IPS-18c (cell line): ENCODE data around the gene KPNA6.

Experiments used
- H3K4me3 ChIP-seq: 2 replicates; pipeline ENCODE4 v1.7.0; 2013; ENCODE audit warnings: low read depth, mild to moderate bottlenecking, low read length, moderate library complexity; ENCODE audit not compliant: insufficient read depth
- H3K9me3 ChIP-seq: one replicate; pipeline ENCODE4 v1.6.1; 2013; ENCODE audit warnings: mild to moderate bottlenecking, low read length, moderate library complexity; ENCODE audit not compliant: control insufficient read depth, insufficient read depth

KPNA6 gene

GRCh38 chr1:32197074-32197473 is 89.2 kb downstream of the KPNA6 start:
- Histone ChIP-seq H3K9me3 (no peaks in the 10 kb centered on the region), H3K4me3 (no peak overlapping the region)

DNA sequence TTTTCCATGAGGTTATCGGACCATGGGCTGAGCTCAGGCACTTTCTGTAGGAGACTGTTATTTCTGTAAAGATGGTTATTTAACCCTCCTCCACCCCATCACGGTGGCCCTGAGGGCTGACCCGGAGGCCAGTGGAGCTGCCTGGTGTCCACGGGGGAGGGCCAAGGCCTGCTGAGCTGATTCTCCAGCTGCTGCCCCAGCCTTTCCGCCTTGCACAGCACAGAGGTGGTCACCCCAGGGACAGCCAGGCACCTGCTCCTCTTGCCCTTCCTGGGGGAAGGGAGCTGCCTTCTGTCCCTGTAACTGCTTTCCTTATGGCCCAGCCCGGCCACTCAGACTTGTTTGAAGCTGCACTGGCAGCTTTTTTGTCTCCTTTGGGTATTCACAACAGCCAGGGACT is 90.0 kb downstream of the KPNA6 start:
- H3K9me3 ChIP-seq = no peaks in the 10 kb centered on the region
- H3K4me3 ChIP-seq = no peak overlapping the region

GRCh38 chr1:32198237-32199042 is 90.6 kb downstream of the KPNA6 start:
- Histone ChIP-seq H3K4me3 (no peak overlapping the region), H3K9me3 (no peaks in the 10 kb centered on the region)

DNA sequence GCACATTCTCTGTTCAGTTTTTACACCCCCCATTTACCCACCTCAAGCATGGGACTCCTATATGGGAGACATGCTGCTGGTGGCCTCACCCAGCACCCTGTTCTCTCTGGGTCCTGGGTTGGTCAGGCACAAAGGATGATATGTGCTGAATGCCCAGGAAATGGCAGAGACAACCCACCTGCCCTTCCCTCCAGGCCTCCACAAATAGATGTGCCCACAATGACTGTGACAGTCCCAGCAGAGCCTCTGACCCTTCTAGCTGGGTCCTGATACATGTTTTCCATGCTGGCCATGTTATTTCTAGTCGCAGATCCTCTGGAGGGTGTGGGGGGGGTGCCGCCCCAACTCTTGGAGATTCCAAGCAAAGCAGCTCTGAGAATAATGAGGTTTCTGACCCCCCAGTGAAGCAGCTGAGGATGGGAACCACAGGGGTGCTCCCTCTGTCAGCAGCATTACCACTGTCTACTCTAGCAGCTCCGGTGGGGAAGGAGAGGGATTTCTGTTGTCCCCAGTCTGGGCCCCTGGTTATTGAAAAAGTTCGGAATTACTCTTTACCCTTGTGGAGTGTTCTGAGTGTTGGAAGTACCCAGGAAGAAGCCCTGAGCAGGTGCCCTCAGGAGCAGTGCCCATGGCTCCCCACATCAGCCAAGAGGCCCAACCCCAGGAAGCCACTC is 91.3 kb downstream of the KPNA6 start:
- 0 out of 2 replicates have a peak overlapping the region, but pooled peaks have one; percentile 34 for H3K4me3 ChIP-seq
- H3K9me3 ChIP-seq = no peaks in the 10 kb centered on the region

- Histone ChIP-seq H3K9me3 (no peaks in the 10 kb centered on the region), H3K4me3 (peak overlapping the region; percentile 34; the same call in 1 of the 2 replicates)
Observed at GRCh38 chr1:32199717-32200072, 91.8 kb downstream of the KPNA6 start.

GRCh38 chr1:32200226-32201010 is 92.6 kb downstream of the KPNA6 start, which contains the start of gene CCDC28B:
Gene CCDC28B (plus strand): TSS chr1:32200595. CDS start chr1:32201936, 1,341 bp downstream.
- H3K4me3 ChIP-seq = peak within 1 kb of the TSS; percentile 55
- no peaks in the 10 kb centered on the region for H3K9me3 ChIP-seq

DNA sequence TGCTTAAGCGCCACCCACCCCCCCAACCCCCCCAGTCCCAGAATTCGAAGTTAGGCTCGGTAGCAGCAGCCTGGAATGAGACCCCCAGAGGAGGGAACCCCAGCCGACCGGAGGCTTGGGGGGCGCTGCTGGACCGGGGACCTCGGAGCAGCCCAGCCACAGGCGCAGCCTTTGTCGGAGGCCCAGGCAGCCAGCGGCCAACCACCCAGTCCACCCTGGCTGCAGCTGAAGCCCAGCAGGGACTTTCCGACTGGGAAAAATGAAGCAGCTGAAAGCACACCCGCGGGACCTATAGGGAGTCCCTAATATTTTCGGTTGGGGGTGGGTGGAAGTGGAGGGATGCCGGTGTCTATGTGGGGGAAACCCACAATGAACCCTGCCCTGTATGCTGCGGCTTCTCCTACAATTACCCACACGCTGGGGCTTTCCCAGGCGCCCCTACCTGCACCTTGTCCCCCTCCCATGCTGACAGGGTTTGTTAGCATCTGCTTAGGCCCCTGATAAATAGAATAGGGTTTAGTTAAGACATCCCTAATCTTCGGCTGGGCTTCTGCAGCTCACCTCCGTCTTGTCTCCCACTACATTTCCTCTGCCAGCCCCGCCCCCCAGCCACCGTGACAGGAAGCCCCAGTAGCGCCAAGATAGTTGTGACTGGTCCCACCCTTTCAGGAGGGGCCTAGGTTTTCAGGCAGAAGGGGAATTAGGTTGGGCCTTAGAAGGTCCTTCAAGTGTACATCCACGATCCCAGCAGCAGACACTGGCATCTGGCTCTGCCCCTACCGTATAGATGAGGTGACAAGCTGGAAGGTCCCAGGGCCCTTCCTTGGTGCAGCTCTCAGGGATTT is 93.4 kb downstream of the KPNA6 start:
- H3K9me3 ChIP-seq = no peaks in the 10 kb centered on the region
- peak overlapping the region; percentile 55 for H3K4me3 ChIP-seq

- no peaks in the 10 kb centered on the region for H3K9me3 ChIP-seq
- H3K4me3 ChIP-seq = peak overlapping the region; percentile 92
Observed at GRCh38 chr1:32204943-32205361, 97.1 kb downstream of the KPNA6 start.

- H3K9me3 ChIP-seq = no peaks in the 10 kb centered on the region
Observed at GRCh38 chr1:32205401-32206370, 97.8 kb downstream of the KPNA6 start, which contains the start of gene IQCC. Gene IQCC (plus strand): TSS chr1:32205671. CDS start chr1:32205682, 11 bp downstream.

DNA sequence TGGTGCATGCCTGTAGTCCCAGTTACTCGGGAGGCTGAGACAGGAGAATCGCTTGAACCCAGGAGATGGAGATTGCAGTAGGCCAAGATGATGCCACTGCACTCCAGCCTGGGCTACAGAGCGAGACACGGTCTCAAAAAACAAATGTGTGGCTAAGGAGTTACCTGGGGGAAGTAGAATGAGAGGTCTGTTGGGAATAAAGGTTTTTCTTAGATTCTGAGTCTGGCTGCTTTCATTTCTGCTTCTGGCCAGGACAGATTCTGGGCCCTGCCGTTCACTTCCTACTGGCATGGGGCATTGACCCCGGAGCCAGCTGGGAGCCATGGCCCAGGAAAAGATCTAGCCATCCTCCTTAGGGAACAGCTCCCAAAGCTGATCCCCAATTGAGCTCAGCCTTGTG is 100.6 kb downstream of the KPNA6 start:
- no peaks in the 10 kb centered on the region for H3K9me3 ChIP-seq
- no peak overlapping the region for H3K4me3 ChIP-seq

More at GRCh38 chr1:32205401-32206370, 97.8 kb downstream of the KPNA6 start, which contains the start of gene IQCC:
- peak within 1 kb of the TSS; percentile 92 for H3K4me3 ChIP-seq

DNA sequence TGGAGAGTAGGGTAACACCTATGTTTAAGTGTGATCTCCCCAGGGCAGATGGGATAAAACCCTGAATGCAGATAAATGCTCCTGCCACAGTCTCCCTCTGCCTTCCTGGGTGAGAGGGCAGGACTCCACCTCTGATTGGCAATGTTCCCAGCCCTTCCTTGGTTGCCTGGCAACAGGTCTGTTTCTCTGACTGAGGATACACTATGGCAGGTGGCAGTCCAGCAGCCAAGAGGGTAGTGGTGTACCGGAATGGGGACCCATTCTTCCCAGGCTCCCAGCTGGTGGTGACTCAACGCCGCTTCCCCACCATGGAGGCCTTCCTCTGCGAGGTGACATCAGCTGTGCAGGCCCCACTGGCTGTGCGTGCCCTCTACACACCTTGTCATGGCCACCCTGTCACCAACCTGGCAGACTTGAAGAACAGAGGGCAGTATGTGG is 101.1 kb downstream of the KPNA6 start, which contains the start of gene DCDC2B:
DCDC2B (plus strand) TSS at position 199 of the 438 bp plus-strand sequence; CDS start at position 204, 5 bp downstream.
- Histone ChIP-seq H3K4me3 (no peak within 1 kb of the TSS), H3K9me3 (no peaks in the 10 kb centered on the region)

DNA sequence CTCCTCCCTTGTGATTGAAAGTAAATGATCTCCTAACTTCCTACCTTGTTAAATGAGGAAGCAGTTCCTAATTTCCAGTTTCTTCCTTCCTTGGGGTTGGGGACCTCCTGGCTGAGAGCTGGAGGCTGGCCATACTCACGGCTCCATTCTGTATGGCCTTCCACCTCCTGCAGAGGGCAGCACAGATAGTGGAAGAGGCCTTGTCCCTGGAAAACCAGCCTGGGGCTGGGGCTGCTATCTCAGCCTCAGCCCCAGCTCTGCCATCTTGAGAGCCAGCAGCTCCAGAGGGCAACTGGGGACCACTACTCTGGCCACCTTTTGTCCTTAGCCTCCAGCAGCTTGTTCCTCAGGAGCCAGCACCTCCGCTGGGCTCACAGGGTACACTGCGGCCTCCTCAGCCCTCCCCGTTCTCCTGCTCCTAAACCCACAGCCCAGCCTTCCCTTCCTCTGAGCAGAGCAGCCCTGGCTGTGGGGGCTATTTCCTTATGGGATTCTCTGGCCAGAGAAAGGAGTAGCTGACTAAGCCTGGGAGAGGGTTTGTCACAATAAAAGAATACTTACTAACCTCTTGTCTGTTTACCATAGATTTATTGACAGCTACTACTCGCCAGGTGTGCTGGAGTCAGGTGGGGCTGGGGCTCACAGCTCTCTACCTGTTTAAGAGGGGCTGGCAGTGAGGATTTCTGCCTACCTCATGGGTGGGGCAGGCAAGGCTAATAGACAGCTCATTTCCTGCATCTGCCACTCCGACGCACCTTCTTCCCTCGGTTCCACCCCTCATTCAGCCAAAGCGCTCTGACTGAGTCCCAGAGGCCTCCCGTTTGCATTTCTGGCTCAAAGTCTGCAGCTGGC is 108.0 kb downstream of the KPNA6 start:
- Histone ChIP-seq H3K9me3 (no peaks in the 10 kb centered on the region), H3K4me3 (no peak overlapping the region)

GRCh38 chr1:32216566-32216965 is 108.7 kb downstream of the KPNA6 start:
- H3K4me3 ChIP-seq = no peak overlapping the region
- H3K9me3 ChIP-seq = no peaks in the 10 kb centered on the region

GRCh38 chr1:32219022-32219421 is 111.2 kb downstream of the KPNA6 start:
- Histone ChIP-seq H3K4me3 (no peak overlapping the region), H3K9me3 (no peaks in the 10 kb centered on the region)
